Stimulated activated CD8-positive, alpha-beta memory T cell treated with anti-CD3 and anti-CD28 coated beads, Interleukin-4, amount 100 ng/mL, for 48 hours (primary cell): ENCODE measurements around the gene ITGB8.
"Not testable (repeated sequence)": the region's sequence is repeated elsewhere in the genome, so short reads cannot be mapped to it uniquely, and the experiment has no call there.

Source experiments
- DNase-seq: peaks from one replicate; pipeline ENCODE4 v3.0.0-alpha.2; 2020

ITGB8 gene

DNA sequence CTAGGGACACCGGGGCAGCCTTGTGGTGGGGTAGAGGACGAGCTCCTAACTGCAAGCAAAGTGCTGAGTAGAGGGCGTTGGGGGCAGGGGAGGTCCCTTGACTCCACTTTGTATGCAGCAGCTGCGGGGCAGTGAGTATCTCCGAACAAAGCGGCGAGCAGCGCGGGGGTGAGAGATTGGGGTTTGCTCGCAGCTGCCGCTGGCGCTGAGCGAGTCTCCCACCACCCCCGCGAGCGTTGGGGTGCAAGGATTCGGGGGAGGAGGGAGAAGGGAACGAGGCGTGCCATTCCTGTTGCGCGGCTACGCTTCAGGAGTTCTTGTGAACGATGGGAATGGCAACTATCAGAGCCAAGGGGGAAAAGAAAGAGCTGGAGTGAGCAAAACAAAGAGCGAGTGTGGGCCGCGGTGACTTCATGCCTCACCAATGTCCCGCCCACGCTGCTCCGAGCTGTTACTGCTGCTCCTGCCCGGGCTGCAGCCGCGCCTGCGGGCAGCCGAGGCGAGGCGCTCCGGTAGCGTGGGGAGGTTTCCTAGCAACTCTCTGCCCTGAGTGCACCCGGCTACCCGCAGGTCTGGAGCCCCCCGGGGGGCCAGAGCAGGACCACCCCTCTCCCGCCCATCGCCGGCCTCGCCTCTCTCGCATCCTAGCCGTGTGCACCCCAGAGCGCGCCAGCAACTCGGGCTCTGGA is at the start of gene ITGB8:
ITGB8 (plus strand) TSS at position 662 of the 689 bp plus-strand sequence. CDS start 907 bp downstream, outside the sequence.
- peak; percentile 91 for DNase-seq

DNA sequence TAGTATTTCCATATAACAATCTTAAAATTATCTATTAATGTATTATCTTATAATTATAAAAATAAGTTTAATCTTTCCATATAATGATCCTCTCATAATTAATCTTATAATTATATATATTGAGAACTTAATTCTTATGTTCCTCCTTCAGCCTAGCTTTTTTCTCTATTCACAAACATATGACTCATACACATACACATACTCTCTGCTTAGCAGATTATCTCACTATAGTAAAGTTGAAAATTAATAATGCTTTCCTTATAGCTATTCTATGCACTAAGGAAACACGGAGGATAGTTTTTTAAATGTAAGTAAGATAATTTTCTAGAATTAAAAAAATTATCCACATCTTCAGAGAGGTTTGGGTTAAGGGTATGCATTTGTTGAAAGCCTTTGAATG is 47.7 kb upstream of the ITGB8 start:
- DNase-seq: no peak

DNA sequence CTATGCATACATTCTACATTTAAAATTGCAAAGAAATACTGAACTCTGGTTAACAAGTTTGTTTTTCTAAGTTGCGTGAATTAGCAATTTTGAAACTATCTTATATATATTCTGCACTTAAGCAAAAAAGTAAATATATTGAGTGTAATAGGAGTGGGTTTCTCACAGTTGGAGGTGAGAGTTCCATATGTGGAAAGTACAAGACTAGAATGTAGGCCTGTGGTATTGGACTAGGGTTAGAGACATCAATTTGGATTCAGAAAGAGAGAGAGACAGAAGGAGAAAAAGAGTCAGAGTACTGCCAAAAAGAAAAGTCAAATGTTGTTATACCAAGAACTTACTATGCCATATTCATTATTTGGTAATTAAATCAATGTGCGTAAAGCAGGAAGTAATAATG is 47.3 kb upstream of the ITGB8 start:
- no peak for DNase-seq

DNA sequence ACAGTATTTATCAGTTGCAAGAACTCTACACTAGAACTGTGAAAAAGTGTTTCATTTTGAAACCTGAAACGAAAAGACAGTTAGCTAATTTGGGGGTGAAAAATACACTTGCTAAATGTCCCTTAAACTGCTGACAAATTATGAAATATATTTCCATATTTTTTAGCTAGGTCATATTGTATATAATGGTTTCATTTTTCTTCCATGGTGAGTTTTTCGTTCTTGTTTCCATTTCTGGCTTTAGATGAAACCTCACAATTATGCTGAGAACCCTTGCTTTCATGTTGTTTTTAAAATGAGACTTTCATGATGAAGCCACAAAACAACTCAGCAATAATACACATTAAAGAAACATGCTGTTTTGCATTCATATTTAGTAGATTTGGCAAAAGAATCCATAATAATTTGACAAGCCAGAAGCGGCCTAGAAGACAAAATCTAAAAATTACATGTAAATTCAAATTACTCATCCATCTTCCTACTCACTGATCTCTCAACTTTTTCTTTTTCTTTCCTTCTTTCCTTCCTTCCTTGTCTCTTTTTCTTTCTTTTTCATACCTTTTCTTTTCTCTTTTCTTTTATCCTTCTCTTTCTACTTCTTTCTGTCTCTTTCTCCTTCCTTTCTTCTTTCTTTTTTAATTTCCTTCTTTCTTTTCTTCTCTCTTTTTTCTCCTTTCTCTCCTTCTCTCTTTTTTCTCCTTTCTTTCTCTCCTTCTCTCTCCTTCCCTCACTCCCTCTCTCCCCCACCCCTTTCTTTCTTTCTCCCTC is 46.5 kb upstream of the ITGB8 start:
- DNase-seq: no peak

DNA sequence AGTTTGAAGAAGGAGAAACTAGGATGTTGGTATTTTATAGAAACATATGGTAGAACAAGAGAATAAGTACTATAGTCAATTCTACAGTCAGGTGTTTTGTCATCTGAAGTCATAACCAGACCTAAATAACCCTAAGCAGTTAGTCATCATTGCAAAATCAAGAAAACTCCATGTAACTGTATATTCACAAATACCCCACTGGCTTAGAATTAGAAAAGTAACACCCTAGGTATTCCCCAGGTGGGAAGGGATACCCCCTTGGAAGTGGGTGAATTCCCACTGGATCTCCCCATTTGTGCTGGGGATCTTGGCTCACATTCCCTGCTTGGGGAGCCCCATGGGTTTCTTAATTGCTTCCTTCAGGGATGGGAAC is 45.9 kb upstream of the ITGB8 start:
- no peak for DNase-seq

DNA sequence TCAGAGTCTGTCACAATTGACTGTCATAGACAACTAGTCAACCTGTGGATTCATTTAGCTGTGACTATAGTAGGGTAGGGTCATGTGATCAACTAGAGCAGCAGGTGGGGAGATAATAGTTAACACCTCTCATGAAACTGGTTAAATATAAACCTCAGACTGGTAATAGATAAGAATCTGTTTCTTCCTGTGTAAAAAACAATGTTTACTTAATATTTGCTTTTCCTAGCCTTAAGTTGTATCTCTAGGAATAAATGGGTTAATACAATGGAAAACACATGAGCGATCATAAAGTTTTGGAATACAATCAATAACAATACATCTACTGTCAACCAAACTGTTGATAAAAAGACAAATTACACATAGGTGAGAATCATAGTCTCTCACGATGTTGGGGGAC is 43.4 kb upstream of the ITGB8 start:
- no peak for DNase-seq

DNA sequence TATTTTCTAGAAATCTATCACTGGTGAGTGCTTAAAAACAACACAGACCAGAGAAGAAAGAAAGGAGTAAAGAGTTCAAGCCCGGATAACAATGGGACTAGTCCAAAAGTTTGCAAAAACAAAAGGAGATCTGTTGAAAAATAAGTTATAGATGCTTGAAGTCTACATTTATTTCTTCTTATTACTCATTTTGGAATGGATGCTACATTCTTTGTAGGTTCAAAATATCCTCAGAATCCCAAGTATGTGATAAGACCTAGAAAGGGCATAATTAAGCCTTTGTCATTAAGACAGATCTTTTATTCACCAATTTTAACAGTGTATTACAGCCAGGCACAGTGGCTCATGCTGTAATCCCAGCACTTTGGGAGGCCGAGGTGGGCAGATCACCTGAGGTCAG is 42.7 kb upstream of the ITGB8 start:
- DNase-seq: no peak

DNA sequence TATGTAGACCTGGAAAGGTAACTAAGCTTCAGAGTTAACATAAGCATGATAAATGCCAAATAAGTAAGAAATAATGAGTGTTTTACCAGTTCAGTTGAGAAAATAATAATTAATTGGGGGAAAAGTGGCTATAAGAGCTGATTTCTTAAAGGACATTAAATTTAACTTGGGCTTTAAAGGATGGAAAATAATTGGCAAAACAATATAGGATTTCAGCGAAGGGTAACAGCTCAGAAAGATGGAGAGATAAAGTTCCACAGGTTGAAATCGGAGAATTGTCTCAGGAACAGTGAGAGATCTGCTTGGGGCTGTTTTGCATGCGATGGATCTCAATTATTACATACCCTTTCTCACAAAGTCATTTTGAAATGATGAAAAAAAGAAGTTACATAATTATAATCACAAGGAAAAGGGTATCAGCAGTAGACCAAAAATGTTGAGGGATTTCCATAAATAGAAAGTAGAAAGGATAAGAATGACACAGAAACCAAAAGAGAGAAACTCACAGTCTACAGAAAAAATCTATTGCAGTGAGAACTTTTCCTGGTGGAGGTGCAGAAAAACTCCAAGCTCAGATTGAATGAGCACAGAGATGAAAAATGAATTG is 40.1 kb upstream of the ITGB8 start:
- no peak for DNase-seq

DNA sequence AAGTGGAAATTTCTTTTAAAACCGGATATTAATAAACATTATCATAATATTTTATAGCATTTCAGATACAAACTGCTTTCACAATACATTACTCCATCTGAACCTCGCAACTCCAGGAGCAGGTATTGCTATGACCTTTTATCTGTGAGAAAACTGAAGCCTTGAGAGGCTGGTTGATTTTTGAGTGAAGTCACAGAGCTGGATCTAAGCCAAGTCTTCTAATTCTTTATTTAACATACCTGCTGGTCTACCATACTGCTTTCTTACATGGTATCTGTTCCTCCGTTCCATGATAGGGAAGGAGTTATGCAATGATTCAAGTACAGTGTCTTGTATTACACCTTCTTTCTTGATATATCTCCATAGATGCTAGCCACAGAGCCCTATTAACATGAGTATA is 37.4 kb upstream of the ITGB8 start:
- no peak for DNase-seq

DNA sequence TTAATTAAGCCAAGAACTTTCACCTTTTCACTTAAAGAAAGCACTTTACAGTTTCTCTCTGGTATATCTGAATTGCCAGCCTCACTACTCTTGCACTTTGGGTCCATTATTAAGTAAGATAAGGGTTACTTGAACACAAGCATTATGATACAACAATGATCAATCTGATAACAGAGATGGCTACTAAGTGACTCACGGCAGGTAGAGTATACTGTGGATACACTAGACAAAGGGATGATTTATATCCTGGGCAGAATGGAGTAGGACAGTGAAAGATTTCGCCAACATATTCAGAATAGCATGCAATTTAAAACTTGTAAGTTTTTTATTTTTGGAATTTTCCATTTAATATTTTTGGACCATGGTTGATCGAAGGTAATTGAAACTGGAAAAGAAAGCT is 34.3 kb upstream of the ITGB8 start:
- DNase-seq: no peak

DNA sequence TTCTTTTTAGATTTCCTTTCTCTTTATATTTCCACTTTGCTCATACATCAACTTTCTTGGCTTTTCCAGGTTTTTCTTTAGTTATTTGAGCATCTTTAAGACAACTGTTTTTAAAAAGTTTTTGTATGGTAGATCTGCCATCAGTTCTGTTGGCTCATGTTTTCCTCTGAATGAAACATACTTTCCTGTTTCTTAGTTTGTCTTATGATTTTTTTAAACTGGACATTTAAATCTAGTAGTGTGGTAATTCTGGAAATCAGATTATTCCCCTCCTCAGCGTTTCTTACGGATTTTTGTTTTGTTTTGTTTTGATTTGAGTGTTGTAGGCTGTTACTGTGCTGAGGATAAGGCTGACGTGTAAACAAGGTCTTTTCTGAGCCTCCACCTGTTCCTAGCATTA is 33.8 kb upstream of the ITGB8 start:
- DNase-seq: no peak

DNA sequence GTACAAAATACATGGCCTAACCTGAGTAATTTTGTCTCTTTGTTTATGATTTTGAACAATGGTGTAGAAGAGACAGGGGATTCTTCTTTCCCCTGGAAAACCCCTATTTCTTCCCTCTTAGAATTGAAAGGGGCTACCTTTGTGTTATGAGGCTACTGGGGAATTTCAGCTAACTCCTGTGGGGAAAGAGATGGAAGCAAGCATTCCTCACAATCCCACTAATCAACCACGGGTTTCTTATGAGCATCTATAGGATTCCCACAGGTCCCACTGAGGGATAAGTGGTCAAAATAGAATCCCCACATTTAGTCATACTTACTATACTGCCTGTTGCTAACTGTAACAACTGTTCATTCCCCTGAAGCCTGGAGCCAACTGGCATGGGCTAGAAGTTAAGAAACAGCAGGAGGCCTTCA is 32.2 kb upstream of the ITGB8 start:
- no peak for DNase-seq

DNA sequence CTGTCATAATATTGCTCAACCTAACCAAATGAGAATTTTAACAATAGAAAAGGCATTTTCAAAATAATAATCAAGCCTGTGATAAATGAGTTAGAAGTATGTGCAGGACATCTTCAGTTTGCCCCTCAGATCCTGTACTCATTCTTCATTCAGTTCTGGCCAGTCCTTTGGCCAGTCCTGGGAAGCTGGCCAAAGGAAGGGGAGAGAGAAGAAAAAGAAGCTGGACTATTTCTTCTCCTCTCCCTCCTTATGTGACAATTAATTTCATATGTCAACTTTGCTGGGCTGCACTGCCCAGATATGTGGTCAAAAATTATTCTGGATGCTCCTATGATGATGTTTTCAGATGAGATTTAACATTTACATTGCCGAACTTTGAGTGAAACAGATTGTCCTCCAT is 31.6 kb upstream of the ITGB8 start:
- no peak for DNase-seq

DNA sequence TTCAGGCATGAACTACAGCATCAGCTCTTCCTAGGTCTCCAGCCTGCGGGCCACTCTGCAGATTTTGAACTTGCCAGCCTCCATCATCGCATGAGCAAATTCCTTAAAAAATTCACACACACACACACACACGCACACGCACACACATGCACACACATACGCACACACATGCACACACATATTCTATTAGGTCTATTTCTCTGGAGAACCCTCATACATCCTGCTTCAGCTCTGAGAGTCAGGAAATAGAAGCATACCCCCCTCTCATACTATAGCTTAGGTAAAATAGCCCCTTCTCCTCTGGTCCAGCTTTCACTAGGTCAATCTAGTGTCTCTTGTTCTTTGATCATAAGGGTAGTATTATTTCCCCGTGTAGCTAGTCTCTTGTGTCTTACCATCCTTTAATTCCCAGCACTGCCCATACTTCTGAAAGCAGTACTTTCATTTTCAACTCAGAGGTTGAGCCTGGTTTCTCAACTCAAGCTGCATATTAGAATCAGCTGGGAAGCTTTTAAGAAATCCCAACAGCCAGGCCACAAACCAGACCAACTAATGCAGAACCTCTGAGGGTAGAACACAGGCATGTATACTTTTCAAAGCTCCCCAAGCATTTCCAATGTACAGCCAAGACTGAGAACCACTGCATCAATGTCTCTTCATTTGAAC is 30.9 kb upstream of the ITGB8 start:
- DNase-seq: no peak

DNA sequence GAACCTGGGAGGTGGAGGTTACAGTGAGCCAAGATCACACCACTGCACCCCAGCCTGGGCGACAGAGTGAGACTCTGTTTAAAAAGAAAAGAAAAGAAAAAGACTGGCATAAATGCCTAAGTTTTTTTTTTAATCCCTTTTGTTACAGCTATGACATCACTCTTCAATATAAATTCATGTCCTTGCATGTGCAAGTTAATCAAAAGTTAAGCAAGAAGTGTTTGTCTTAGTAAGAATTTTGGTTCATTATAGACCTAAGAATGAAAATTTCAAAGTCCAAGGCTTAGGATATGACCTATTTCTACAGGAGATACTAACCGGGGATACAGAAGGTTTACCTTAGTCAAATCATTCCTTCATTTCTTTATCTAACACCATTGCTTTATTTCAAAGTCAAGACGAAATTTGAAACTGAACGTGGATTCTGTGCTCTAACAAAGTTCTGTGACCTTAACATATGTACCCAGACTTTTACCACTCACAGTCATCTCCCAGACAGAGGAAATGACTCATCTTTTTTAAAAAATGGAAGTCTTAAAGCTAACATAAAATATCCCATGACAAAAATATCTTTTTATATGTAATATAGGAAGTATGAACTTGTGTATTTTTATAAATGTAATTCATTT is 29.3 kb upstream of the ITGB8 start:
- DNase-seq: no peak

DNA sequence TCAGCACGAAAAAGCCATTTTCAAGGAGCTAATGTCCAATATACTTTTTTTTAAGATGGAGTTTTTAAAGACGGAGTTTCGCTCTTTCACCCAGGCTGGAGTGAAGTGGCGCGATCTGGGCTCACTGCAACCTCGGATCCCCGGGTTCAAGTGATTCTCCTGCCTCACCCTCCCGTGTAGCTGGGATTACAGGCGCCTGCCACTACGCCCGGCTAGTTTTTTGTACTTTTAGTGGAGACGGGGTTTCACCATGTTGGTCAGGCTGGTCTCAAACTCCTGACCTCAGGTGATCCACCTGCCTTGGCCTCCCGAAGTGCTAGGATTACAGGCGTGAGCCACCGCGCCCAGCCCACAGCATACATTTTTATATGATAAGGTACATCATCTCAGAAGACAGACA is 28.4 kb upstream of the ITGB8 start:
- not testable (repeated sequence) for DNase-seq

DNA sequence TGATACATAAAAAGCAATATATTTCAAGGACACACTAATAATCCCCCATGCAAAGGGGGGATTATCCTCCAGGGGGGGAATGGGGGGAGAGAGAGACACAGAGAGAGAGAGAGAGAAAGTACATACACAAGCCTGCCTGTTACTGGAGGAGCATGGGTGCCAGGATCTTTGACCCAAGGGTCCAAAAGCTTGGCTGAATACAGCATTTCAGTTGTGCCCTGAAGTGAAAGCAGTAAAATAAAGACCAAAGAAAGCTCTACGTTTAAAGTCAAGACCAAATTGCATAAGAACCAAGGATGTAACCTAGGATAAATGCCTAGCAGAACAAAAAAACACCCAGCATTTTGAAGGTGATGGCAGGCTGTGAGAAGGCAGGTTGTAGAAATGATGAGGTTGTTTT is 27.8 kb upstream of the ITGB8 start:
- DNase-seq: no peak

DNA sequence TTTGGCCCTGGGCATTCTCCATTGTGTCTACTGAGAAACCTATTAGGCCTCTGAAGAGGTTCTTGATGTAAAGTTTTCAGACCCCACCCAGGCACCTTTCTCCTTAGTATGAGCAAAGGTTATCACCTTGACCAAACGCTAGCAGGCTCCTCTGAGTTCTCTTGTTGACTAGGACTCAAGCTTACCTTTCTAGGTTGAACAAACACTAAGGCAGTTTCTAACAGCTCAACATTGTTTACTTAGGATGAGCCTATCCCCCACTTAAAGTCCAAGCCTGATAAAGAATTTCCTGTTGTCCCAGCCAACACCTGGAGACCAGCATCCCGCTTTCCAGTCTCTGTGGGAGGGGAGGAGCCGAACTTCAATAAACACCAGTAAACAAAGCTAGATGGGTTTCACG is 26.3 kb upstream of the ITGB8 start:
- DNase-seq: no peak

DNA sequence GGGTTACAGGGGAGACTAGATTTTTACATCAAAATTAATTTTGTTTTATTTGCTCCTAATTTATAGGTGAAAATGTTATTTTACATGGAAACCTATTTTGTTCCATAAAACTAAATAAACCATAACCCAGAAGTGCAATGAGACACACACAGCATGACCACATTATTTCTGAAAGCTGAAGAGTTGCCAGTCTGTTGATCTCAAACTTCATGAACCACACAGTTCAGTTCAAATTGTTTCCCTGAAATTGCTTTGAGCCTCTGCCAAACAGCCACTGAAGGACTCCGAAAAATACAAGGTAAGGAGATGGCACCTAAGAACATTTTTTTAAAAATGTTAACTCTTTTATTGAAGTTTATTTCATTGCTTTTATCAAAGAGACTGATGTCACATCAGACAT is 25.0 kb upstream of the ITGB8 start:
- no peak for DNase-seq

DNA sequence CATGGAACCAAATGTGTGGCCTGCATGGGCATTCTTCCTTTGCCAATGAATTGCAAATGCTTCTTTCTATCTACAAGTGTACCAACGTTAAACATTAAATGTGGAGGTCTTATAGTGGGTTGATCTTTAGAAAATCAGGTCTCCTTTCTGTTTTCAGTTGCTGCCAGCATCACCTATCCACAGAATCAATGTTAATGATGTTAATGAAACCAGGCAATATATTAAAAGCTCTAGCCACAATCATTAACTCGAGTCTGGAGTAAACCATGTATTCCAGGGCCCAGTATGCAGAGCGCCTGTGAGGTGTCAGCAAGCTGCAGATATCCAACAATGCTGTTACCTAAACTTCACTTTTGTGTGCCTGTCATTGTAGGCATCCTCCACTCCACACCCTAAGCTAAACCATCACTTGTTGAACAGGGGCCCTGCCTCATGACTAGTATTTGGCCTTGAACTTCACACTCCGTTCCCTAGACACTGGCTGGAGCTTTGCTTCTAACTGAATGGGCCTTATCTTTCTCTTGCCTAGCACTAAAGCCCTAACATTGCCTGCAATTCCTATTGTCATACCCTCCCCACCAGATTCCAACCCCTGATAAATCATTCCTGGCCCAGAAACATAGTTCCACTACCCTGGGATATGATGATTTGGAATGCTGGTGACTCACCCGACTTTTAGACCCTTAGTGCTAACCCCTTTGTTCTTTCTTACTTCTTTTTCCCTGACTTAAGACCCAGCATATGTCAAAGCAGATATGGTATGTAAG is 24.3 kb upstream of the ITGB8 start:
- no peak for DNase-seq

DNA sequence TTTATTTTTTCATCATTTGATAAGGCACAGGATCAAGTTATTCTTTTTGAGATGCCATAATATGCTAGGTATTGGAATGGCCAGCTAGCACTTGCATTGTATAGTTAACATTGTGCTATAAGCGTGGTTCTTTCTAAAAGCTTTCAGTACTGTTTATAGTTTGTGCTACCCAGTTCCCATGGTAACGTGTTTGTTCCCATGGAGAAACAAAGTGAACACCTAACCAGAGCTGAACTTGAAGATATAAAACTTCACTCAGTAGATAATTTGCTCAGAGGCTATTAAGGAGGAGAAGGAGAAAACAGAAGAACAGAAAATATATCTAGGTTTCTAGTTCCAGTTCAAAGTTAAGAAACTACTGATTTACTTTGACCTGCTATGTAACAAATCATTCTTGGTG is 23.6 kb upstream of the ITGB8 start:
- no peak for DNase-seq

DNA sequence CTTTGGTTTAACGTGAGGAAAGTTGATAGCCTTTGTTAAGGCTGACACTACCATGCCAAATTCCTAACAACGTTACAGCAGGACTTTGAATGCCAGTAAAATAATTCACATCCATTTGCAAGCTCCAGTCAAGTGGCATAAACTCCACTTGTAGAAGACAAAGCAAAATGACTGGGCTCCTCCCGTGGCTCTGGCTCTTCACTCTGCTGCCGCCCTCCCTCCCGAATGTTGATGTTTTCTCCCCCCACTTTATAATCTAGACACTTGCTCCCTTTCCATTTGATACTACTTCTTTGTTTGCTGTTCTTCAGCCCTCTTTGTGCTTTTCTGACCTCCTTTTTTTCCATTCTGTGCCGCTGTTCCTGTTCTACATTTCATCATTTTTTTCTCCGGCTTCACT is 22.8 kb upstream of the ITGB8 start:
- DNase-seq: no peak

DNA sequence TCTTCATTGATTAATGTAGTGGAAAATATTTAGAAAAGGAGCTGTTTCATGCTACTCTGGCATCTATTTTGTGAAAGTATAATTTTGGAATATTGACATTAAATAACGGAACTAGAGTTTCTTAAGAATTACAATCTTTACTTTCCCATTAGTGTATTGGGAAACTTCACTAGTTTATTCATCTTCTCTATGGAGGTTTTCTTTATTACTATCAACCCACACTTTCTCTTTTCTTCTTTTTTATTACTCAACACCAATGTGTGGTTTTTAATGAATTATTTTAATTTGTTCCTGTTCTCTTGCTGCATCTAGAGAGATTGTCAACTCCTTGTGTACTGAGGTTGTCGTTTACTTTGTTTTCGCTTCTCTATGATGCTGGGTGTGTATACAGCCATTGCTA is 20.4 kb upstream of the ITGB8 start:
- DNase-seq: no peak
